Measurements from ENCODE around the gene NEK6. TPM values are rescaled to one million over a fixed set of nuclear protein-coding genes. Genes with fewer than 3 reads are reported as not detected.
A peak's percentile ranks its signal among the peaks of the same experiment; 100 is the strongest.

The NEK6 gene
- total and polyA plus RNA-seq, 11 donors, result 1.8 to 42.4 (median 6.4) TPM

DNA sequence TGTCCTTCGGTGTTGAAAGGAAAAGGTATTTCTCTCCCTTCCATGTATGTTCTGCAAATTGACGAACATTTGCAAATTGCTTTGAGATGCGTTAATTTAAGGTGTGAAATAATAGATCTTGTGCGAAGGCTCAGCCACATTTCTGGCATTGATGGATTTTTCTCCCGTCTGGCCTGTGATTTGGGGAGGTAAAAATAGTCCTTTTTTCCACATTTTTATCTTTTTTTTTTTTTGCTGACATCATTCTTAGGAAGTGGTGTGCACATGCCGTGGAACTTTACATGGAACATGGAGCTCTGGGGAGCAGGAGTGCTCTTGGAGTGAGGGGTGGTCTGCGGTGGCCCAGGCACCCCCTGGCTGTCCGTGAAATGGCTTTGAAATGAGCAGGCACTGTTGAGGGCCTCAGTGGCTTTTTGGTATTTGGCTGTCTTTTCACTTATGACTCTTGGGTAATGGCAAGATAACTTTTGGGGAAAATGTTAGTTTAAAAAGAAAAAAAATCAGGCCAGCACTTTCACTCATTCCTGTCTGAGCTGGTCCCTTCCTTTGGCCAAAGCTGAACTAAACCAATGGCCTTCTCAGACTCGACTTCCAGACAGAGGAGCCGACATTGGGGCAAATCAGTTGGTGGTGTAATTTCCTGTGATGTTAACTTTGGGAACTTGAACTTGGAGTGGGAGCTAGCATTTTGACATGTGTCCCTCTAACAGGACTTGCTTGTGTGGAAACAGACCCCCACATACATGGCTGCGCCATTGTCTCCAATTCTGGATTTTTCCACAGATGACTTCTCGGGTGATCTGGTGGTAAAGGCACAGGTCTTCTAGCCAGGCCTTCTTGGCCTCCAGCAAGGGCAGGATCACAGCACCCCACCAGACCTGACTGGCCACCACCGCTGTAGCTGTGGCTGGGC, 4.2 kb downstream of the NEK6 start:
- Histone ChIP-seq H3K4me1 (peaks cover 0 to 86% (median 41%) of the 10 kb centered on the region in 12 donors), H3K27ac (peak overlapping the region in 6 of 12 donors; percentile 0 to 96 (median 24)), H3K9me3 (no peaks in the 10 kb centered on the region), H3K27me3 (no peaks in the 10 kb centered on the region), H3K4me3 (peak overlapping the region in 4 of 12 donors; percentile 8 to 79 (median 19)), H3K36me3 (peaks cover 0 to 11% (median 0%) of the 10 kb centered on the region in 9 donors)
- intact Hi-C loops (cut with DNase I), result loop anchor here in 1 of 10 donors (10.0 kb wide), 1 partner anchor 53 kb away; no protein-coding TSS in a partner anchor
- DNase-seq (no peak), ATAC-seq (no peak)
- 76 to 81% (median 80%) methylated on average over 13 of the region's 13 CpGs for WGBS, 4 donors
- TF ChIP-seq CTCF (IDR thresholded peaks at IDR 0.05) (no peak), POLR2A (IDR thresholded peaks at IDR 0.05) (no peak)

GRCh38 chr9:124262649-124262972, 4.9 kb downstream of the NEK6 start:
- H3K4me3 ChIP-seq, result peak overlapping the region in 1 of 12 donors; percentile 79
- TF ChIP-seq POLR2A (IDR thresholded peaks at IDR 0.05) (no peak), CTCF (IDR thresholded peaks at IDR 0.05) (no peak)
- 80 to 88% (median 86%) methylated on average over 5 of the region's 5 CpGs for WGBS, 4 donors
- no peaks in the 10 kb centered on the region for H3K9me3 ChIP-seq
- intact Hi-C loops (cut with DNase I), result loop anchor here in 1 of 10 donors (10.0 kb wide), 1 partner anchor 52 kb away; no protein-coding TSS in a partner anchor
- peak overlapping the region in 5 of 12 donors; percentile 0 to 96 (median 21) for H3K27ac ChIP-seq
- H3K4me1 ChIP-seq, result peaks cover 0 to 87% (median 44%) of the 10 kb centered on the region in 12 donors
- H3K36me3 ChIP-seq, result peaks cover 0 to 13% (median 0%) of the 10 kb centered on the region in 9 donors
- DNase-seq, result no peak
- ATAC-seq, result no peak
- no peaks in the 10 kb centered on the region for H3K27me3 ChIP-seq

GRCh38 chr9:124263213-124263612, 5.5 kb downstream of the NEK6 start:
- peak overlapping the region in 1 of 12 donors; percentile 21 for H3K27ac ChIP-seq
- no peaks in the 10 kb centered on the region for H3K27me3 ChIP-seq
- DNase-seq (no peak), ATAC-seq (no peak)
- peaks cover 0 to 13% (median 0%) of the 10 kb centered on the region in 9 donors for H3K36me3 ChIP-seq
- H3K9me3 ChIP-seq, result no peaks in the 10 kb centered on the region
- peaks cover 0 to 93% (median 46%) of the 10 kb centered on the region in 12 donors for H3K4me1 ChIP-seq
- WGBS, 4 donors, result 88 to 93% (median 91%) methylated on average over 11 of the region's 11 CpGs
- peak overlapping the region in 1 of 12 donors; percentile 79 for H3K4me3 ChIP-seq
- intact Hi-C loops (cut with DNase I), result loop anchor here in 1 of 10 donors (10.0 kb wide), 1 partner anchor 52 kb away; no protein-coding TSS in a partner anchor
- no peak for TF ChIP-seq POLR2A (IDR thresholded peaks at IDR 0.05)

GRCh38 chr9:124263800-124264426, 6.2 kb downstream of the NEK6 start:
- WGBS, 4 donors, result 62 to 73% (median 70%) methylated on average over 14 to 22 of the region's 22 CpGs

More at GRCh38 chr9:124263800-124264426, 6.2 kb downstream of the NEK6 start:
- H3K9me3 ChIP-seq, result no peaks in the 10 kb centered on the region
- DNase-seq (no peak), ATAC-seq (no peak)
- peaks cover 0 to 13% (median 0%) of the 10 kb centered on the region in 9 donors for H3K36me3 ChIP-seq
- intact Hi-C loops (cut with DNase I), result loop anchor here in 1 of 10 donors (10.0 kb wide), 1 partner anchor 51 kb away; no protein-coding TSS in a partner anchor
- no peak for TF ChIP-seq POLR2A (IDR thresholded peaks at IDR 0.05)
- H3K4me3 ChIP-seq, result no peak overlapping the region
- H3K4me1 ChIP-seq, result peaks cover 0 to 89% (median 46%) of the 10 kb centered on the region in 12 donors
- H3K27ac ChIP-seq, result peak overlapping the region in 1 of 12 donors; percentile 6
- no peaks in the 10 kb centered on the region for H3K27me3 ChIP-seq
